ENCODE results near the gene LRP8. TPM values are rescaled to one million over a fixed set of nuclear protein-coding genes. Genes with fewer than 3 reads are reported as not detected.

LRP8 gene
- total and polyA plus RNA-seq, 2 of the 13 experiments (the other 11 are each of a cell fraction or from before 2014, with no cell fraction given) = 17.3 to 17.4 TPM

- TF ChIP-seq ZNF512B (CRISPR knock-in tag; IDR thresholded peaks at IDR 0.05; ENCODE audit: borderline replicate concordance) = no peak
- TF ChIP-seq SOX5 (CRISPR knock-in tag; IDR thresholded peaks at IDR 0.05; ENCODE audit: borderline replicate concordance) = 0 out of 2 replicates have a peak, but pooled peaks have one; percentile 38
- TF ChIP-seq HOXD1 (CRISPR knock-in tag; IDR thresholded peaks at IDR 0.05) = no peak
- TF ChIP-seq YEATS2 (CRISPR knock-in tag; IDR thresholded peaks at IDR 0.05; ENCODE audit: borderline replicate concordance) = no peak
- no peak for TF ChIP-seq FOSL1 (CRISPR knock-in tag; IDR thresholded peaks at IDR 0.05; ENCODE audit: borderline replicate concordance)
- TF ChIP-seq ZNF337 (CRISPR knock-in tag; IDR thresholded peaks at IDR 0.05; ENCODE audit: borderline replicate concordance, low read depth) = no peak
- TF ChIP-seq ZBTB38 (CRISPR knock-in tag; IDR thresholded peaks at IDR 0.05) = no peak
- TF ChIP-seq MEF2D (CRISPR knock-in tag; IDR thresholded peaks at IDR 0.05) = peak; percentile 73; the same call in 1 of the 2 replicates
- TF ChIP-seq ASH2L (IDR thresholded peaks at IDR 0.05; ENCODE audit: insufficient read length, low read depth, low read length) = no peak
- no peak for TF ChIP-seq GTF2F1 (IDR thresholded peaks at IDR 0.05; ENCODE audit: low read length)
- no peak for TF ChIP-seq RBAK (CRISPR knock-in tag; IDR thresholded peaks at IDR 0.05)
- peak; percentile 37; the same call in 1 of the 2 replicates for TF ChIP-seq NR2C2 (CRISPR knock-in tag; IDR thresholded peaks at IDR 0.05; ENCODE audit: borderline replicate concordance)
- no peak for TF ChIP-seq ZUFSP (CRISPR knock-in tag; IDR thresholded peaks at IDR 0.05; ENCODE audit: borderline replicate concordance)
- no peak for TF ChIP-seq NKX3-1 (CRISPR knock-in tag; IDR thresholded peaks at IDR 0.05)
- TF ChIP-seq, protein P1, sequence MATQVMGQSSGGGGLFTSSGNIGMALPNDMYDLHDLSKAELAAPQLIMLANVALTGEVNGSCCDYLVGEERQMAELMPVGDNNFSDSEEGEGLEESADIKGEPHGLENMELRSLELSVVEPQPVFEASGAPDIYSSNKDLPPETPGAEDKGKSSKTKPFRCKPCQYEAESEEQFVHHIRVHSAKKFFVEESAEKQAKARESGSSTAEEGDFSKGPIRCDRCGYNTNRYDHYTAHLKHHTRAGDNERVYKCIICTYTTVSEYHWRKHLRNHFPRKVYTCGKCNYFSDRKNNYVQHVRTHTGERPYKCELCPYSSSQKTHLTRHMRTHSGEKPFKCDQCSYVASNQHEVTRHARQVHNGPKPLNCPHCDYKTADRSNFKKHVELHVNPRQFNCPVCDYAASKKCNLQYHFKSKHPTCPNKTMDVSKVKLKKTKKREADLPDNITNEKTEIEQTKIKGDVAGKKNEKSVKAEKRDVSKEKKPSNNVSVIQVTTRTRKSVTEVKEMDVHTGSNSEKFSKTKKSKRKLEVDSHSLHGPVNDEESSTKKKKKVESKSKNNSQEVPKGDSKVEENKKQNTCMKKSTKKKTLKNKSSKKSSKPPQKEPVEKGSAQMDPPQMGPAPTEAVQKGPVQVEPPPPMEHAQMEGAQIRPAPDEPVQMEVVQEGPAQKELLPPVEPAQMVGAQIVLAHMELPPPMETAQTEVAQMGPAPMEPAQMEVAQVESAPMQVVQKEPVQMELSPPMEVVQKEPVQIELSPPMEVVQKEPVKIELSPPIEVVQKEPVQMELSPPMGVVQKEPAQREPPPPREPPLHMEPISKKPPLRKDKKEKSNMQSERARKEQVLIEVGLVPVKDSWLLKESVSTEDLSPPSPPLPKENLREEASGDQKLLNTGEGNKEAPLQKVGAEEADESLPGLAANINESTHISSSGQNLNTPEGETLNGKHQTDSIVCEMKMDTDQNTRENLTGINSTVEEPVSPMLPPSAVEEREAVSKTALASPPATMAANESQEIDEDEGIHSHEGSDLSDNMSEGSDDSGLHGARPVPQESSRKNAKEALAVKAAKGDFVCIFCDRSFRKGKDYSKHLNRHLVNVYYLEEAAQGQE (IDR thresholded peaks at IDR 0.05; ENCODE audit: borderline replicate concordance in 1 of 2, low read depth in 1 of 2, low read length in 2 of 2) = no peak
- no peak for TF ChIP-seq JDP2 (CRISPR knock-in tag; IDR thresholded peaks at IDR 0.05; ENCODE audit: borderline replicate concordance)
- TF ChIP-seq ZNF598 (CRISPR knock-in tag; IDR thresholded peaks at IDR 0.05; ENCODE audit: borderline replicate concordance) = no peak
- no peak for TF ChIP-seq ZNF484 (CRISPR knock-in tag; IDR thresholded peaks at IDR 0.05; ENCODE audit: borderline replicate concordance, low read depth)
- no peak; the same call in 1 of the 2 replicates for TF ChIP-seq FOXO1 (CRISPR knock-in tag; IDR thresholded peaks at IDR 0.05)
- TF ChIP-seq ZNF44 (CRISPR knock-in tag; IDR thresholded peaks at IDR 0.05) = no peak
These were observed 131.8 kb downstream of the LRP8 start (continued) for GRCh38 chr1:53196017-53196484.
